Raji (cell line): ENCODE results near the gene RNF17.

Experiments used
- POLR2A ChIP-seq: IDR thresholded peaks from 2 replicates; pipeline ENCODE4 v1.6.1; 2011; ENCODE audit warnings: low read depth, low read length, control low read depth; ENCODE audit not compliant: insufficient read depth

RNF17 gene

GRCh38 chr13:24827799-24828198, 63.8 kb downstream of the RNF17 start:
- TF ChIP-seq POLR2A, result no peak

GRCh38 chr13:24834902-24835510, 71.0 kb downstream of the RNF17 start:
- TF ChIP-seq POLR2A, result no peak

- TF ChIP-seq POLR2A, result no peak
Observed at GRCh38 chr13:24842549-24843274, 78.7 kb downstream of the RNF17 start.

- TF ChIP-seq POLR2A, result no peak
Observed at GRCh38 chr13:24851546-24851945, 87.6 kb downstream of the RNF17 start.

- no peak for TF ChIP-seq POLR2A
Observed at GRCh38 chr13:24854311-24854710, 90.3 kb downstream of the RNF17 start.

GRCh38 chr13:24858953-24859352, 95.0 kb downstream of the RNF17 start:
- TF ChIP-seq POLR2A, result no peak

GRCh38 chr13:24860770-24861169, 96.8 kb downstream of the RNF17 start:
- no peak for TF ChIP-seq POLR2A

GRCh38 chr13:24861617-24862362, 97.8 kb downstream of the RNF17 start:
- no peak for TF ChIP-seq POLR2A

- TF ChIP-seq POLR2A, result no peak
Observed at GRCh38 chr13:24863748-24864540, 100.0 kb downstream of the RNF17 start.

GRCh38 chr13:24864579-24864978, 100.6 kb downstream of the RNF17 start:
- no peak for TF ChIP-seq POLR2A

GRCh38 chr13:24865163-24865953, 101.4 kb downstream of the RNF17 start:
- TF ChIP-seq POLR2A, result no peak

- no peak for TF ChIP-seq POLR2A
Observed at GRCh38 chr13:24866488-24866887, 102.5 kb downstream of the RNF17 start.

GRCh38 chr13:24868874-24869273, 104.9 kb downstream of the RNF17 start:
- no peak for TF ChIP-seq POLR2A

- no peak for TF ChIP-seq POLR2A
Observed at GRCh38 chr13:24870380-24870760, 106.4 kb downstream of the RNF17 start.
